T47D (cell line): ENCODE measurements around the gene STAU1.
"Not testable (repeated sequence)": the region's sequence is repeated elsewhere in the genome, so short reads cannot be mapped to it uniquely, and the experiment has no call there.

Experiments used
- DNase-seq, 2 experiments: peaks; one replicate each; pipeline versions ENCODE4 v3.0.0 to v3.0.0-alpha.2; 2011 to 2012; ENCODE audit warnings: low read depth in 1 of 2, low spot score in 1 of 2
- JUND ChIP-seq: IDR thresholded peaks from 2 replicates; pipeline ENCODE4 v1.6.1; 2012; ENCODE audit warnings: low read depth
- in situ Hi-C: cut with HindIII; loops from 2 replicates; pipeline ENCODE4 v1.10.0; 2016; ENCODE audit warnings: low sequenced_read_pairs, low pct_unique_long_range_greater_than_20kb

Gene STAU1

DNA sequence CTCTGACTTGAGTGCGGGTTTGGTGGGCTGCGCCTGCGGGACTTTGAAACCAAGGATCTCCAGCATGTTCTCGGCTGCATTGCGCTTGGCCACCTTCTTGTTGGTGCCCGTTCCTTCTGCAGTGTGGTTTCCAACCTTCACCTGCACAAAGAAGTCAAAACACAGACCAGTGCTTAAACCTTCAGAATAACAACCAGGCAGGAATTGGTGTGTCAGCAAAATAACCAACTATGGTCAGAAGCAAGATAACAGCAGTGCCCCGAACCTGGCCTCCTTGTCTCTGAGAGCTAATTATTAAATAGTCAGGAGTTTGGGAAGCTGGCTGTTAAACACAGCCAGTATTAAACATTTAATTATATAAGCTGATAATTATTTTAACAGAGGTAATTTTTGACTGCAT is 68.1 kb downstream of the STAU1 start:
- in situ Hi-C loops: no loop called here
- TF ChIP-seq JUND: no peak
- no peak for DNase-seq

DNA sequence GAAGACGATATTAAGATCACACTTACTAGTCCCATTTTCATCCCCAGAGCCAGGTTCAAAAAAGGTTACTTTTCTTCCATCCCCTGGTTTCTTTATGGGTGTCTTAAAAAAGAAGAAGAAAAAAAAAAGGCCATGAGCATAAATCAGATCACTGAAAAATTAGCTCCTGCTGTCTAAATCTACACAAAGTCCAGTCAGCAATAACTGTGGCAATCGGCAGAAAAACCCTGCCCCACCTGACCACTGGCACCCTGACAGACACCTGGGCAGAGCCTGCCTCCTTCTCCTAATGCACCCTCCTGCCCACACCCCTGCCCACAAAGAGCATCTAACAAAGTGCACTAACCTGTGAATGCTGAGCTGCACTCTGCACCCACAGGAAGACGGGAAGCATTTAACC is 69.8 kb downstream of the STAU1 start:
- TF ChIP-seq JUND: no peak
- no peak for DNase-seq
- in situ Hi-C loops: no loop called here

DNA sequence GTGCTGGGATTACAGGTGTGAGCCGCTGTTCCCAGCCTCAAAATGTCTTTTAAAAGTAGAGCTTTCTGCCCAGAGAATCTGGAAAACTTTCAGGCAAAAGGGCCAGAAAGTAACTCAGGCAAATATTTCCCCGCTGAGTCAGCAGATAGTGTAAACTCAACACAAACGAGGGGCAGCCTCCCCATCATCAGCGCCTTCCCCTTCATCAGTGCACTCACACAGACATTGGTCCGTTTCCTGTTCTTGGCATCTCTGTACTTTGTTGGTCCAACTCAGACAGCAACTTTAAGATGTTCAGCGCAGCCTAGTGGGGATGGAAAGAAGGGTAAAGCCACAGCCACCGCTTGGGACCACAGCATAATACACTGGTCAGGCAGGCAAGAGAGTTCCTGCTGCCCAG is 72.6 kb downstream of the STAU1 start:
- no peak for DNase-seq
- in situ Hi-C loops: no loop called here
- TF ChIP-seq JUND: no peak

DNA sequence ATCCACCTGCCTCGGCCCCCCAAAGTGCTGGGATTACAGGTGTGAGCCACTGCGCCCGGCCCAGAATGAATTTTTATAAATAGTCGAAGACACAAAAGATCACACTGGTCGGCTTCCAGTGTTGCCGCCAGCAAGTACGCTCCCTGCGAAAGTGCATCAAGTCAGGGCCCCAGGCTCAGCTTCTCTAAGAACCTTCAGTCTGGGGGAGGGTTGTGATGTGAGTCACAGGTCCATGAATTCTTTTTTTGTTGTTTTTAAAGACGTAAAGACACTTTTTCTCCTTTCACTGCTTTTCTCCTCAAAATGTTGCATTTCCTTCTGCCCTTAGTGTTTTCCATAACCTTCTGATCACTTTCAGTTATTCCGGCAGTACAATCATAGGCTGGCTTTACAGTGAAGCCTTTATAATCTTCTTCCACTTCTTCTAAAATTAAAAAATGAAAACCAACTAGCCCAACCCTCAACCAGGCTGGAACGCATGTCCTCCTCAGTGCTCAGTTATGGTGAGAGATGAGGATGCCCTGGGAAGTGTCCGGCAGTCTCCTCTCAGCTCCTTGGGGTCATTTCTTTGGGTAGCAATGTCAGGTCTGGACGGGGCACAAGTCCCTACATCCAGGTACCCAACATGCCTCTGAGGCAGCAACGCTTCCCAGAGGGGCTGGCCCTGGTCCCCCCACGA is 75.4 kb downstream of the STAU1 start:
- in situ Hi-C loops: no loop called here
- DNase-seq: no peak
- no peak for TF ChIP-seq JUND

DNA sequence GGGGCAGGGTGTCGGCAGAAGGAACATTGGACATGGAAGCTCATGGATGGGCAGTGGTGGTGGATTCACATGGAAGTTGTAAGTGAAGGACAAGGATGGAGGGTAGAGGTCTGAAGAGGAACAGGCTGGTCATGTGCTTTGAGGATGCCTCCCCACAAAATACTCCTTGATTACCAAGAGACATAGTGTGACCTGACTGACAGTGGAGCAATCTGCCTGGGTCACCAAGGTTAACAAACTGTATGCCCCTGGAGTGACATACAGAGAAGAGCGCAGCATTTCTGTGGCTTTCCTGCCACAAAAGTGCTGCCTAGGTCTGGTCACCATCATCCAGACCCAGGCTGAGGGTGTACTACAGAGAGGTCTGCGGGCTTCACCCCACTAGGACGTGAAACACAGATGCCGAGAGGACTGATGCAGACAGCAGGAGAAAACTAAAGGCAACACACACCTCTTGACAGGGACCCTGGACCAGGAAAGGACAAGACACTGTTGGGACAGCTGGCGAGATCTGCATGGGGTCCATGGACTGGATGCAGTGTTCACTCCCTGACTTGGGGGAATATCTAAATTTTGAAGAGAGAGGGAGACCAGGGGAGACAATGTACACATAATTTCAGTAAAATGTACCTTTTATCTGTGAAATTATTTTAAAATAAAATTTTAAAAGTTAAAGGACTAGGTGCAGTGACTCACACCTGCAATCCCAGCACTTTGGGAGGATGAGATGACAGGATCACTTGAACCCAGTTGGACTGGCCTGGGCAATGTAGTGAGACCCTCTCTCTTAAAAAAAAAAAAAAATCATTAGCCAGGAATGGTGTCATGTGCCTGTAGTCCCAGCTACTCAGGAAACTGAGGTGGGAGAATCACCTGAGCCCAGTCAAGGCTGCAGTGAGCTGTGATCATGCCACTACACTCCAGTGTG is 77.1 kb downstream of the STAU1 start:
- in situ Hi-C loops: no loop called here
- TF ChIP-seq JUND: no peak
- no peak for DNase-seq

DNA sequence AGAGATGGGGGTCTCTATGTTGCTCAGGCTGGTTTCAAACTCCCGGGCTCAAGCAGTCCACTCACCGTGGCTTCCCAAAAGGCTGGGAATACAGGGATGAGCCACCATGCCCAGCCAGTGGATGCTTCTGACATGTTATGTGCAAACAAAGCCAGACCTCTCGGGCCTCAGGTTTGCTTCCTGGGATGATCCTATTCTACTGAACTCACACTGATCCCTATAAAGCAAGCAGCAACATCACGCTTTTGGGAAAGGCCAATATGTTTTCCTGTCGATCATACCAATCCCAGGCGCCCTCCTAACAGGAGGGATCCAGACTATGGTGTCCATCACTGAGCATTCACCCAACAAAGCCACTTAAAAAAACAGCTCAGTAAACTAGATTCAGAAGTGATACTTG is 81.8 kb downstream of the STAU1 start:
- no peak for TF ChIP-seq JUND
- in situ Hi-C loops: no loop called here
- no peak for DNase-seq

DNA sequence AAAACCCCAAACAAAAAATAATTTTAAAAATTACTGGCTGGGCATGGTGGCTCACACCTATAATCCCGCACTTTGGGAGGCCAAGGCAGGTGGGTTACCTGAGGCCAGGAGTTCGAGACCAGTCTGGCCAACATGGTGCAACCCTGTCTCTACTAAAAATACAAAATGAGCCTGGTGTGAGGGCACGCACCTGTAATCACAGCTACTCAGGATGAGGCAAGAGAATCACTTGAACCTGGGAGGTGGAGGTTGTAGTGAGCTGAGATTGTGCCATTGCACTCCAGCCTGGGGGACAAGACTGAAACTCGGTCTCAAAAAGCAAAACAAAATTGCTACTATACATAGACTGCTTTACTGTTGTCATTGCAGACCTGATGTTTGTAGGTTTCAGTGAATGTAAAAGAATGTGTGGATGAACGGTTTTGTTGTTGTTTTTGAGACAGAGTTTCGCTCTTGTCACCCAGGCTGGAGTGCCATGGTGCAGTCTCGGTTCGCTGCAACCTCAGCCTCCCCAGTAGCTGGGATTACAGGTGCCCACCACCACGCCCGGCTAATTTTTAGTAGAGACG is 83.1 kb downstream of the STAU1 start:
- DNase-seq, in situ Hi-C loops: not testable (repeated sequence)

DNA sequence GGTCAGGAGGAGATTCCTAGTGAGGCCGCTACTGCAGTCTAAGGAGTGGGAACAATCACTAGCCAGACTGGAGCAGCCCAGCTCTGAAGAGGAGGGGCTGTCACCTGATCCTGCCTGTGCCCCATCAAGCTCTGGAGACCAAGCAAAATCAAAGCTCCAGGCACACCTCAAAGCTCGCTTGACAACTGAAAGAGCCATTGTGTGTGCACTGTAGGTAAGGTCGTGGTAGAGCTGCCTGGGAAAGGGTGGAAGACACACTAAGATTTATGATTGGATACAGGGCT is 83.8 kb downstream of the STAU1 start:
- in situ Hi-C loops: no loop called here
- DNase-seq: no peak
- no peak for TF ChIP-seq JUND

DNA sequence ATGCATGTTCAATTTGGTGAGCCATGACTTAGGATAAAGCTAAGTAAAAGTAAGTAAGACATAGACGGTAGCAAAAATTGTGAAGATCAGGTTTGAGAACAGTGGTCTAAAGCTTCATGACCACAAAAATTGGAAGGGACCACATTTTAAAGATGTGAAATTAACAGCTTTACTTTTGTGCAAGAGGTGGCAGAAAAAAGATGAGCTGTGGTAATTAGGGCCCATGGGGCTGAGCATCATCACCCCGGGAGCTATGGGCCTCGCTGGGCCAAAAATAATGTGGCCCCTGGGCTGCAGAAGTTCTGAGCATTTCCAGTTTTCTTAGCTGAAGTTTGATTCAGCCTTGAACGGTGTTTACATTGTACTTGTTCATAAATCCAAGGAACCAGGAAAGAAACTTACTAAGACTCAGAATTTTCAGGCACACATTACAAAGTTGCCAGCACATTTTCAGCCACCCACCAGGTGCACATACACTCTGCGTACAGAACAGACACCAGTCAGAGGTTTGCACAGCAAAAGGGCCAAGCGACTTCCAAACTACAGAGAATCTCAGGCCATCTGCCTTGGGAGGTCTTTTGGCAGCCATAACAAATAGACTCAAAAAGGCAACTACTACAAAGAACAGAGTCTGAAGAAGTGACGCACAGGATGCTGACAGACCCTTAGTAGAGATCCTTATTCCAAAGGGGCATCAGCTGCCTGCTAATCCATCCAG is 84.3 kb downstream of the STAU1 start:
- no peak for TF ChIP-seq JUND
- in situ Hi-C loops: no loop called here
- no peak for DNase-seq

DNA sequence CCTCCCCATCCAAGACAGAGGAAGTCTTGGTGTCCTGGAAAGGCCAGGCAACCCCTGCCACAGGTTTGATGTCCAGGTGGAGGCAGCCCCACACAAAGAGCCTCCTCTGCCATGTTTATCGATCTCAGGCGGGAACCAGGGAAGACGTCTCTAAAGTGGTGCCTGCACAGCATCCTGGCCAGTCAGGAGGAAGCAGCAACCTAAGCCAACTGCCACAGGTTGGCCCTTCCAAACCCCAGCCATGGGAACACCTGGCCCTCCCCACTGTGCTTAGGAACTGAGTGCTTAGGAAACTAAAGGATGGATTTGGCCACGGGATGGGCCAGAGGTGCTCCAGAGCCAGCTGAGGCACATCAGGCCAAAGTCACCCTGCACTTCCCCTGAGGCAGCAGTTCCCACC is 85.1 kb downstream of the STAU1 start:
- no peak for DNase-seq
- TF ChIP-seq JUND: no peak
- in situ Hi-C loops: no loop called here

DNA sequence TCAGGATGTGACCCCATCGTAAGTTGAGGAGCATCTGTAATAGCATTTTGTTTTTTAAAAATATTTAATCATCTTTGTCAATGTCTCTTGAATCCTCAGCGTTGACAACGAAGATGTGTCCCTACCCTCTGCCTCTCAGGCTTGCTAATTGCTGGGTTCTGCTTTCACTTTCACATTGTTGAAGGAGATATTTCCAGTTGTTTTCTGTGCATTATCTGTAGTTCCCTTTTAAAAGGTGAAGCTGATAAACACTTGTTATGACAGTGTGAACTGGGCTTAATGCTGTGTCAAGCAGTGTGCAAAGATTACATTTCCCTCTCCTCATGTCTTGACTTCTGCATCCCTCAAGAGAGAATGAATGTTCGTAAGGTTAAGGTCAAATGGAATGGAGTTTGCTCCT is 87.2 kb downstream of the STAU1 start:
- DNase-seq: no peak
- in situ Hi-C loops: no loop called here
- TF ChIP-seq JUND: no peak

DNA sequence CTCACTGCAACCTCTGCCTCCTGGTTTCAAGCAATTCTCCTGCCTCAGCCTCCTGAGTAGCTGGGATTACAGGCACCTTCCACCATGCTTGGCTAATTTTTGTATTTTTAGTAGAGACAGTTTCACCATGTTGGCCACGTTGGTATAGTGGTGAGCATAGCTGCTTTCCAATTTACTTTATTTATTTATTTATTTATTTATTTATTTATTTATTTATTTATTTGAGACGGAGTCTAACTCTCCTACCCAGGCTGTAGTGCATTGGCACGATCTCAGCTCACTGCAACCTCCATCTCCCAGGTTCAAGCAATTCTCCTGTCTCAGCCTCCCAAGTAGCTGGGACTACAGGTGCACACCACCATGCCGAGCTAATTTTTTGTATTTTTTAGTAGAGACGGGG is 87.8 kb downstream of the STAU1 start:
- in situ Hi-C loops, DNase-seq: not testable (repeated sequence)

DNA sequence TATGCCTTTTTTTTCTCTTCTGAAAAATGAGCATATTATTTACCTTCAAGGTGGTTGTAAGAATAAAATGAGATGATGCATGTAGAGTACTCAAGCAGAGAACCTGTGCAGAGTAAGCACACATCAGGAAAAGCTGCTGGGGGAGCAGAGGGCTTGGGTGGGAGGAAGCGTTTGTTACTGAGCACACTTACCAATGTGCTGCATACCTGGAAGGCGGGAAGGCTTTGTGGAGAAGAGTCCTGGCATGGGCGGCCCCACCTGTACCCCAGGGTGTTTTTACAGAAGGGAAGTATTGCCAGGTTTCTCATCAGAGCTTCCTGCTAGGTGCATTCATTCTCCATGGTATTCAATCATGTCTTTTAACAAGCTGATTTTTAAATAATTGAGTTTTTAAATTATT is 89.1 kb downstream of the STAU1 start:
- no peak for TF ChIP-seq JUND
- in situ Hi-C loops: no loop called here
- no peak for DNase-seq
